HEK293 (cell line): Measurements from ENCODE around the gene EHMT1.

Experiments used
- CTCF ChIA-PET: fragments of 350-600 bp; formaldehyde crosslinking; extraction: SDS; loops from one replicate; lab custom pipeline; 2021; ENCODE audit warnings: antibody characterized with exemption; lab: Yijun Ruan, JAX
- POLR2A ChIA-PET: fragments of 300-600 bp; formaldehyde crosslinking; extraction: SDS; loops from one replicate; lab custom pipeline; 2020; ENCODE audit warnings: antibody characterized with exemption, inconsistent platforms; lab: Yijun Ruan, JAX
- H3K27ac ChIP-seq: fragments of 200-500 bp; sonication (Bioruptor generic); 2 replicates; pipeline ENCODE4 v1.5.1; 2014; ENCODE audit warnings: low read depth, low read length, control low read depth, inconsistent platforms; ENCODE audit errors: extremely low read depth
- H3K36me3 ChIP-seq, 2 experiments: fragments of 200-500 bp in 1 of 2; sonication (Bioruptor generic) in 1 of 2; 1 replicate in 1 of 2; 2 replicates in 1 of 2; pipeline ENCODE4 v1.5.1; 2014 to 2017; ENCODE audit warnings: inconsistent platforms in 2 of 2, low read length in 2 of 2; ENCODE audit not compliant: control insufficient read depth in 2 of 2, insufficient read depth in 1 of 2
- H3K4me1 ChIP-seq: fragments of 200-500 bp; sonication (Bioruptor generic); 2 replicates; pipeline ENCODE4 v1.5.1; 2014; ENCODE audit warnings: mild to moderate bottlenecking, low read length, inconsistent platforms; ENCODE audit not compliant: control insufficient read depth, insufficient read depth
- H3K4me3 ChIP-seq: 2 replicates; pipeline ENCODE4 v1.5.1; 2011; ENCODE audit warnings: low read depth, mild to moderate bottlenecking, control low read depth, low read length, moderate library complexity
- H3K9me3 ChIP-seq: fragments of 200-500 bp; sonication (Bioruptor generic); 2 replicates; pipeline ENCODE4 v1.5.1; 2014; ENCODE audit warnings: low read depth, low read length, inconsistent platforms; ENCODE audit not compliant: control insufficient read depth, insufficient read depth
- KLF9 ChIP-seq: fragments of 450-650 bp; formaldehyde crosslinking; IDR thresholded peaks from 2 replicates; pipeline ENCODE4 v1.5.1; 2016; ENCODE audit warnings: missing biosample characterization, missing genetic modification characterization, low read depth
- MZF1 ChIP-seq: fragments of 450-650 bp; formaldehyde crosslinking; IDR thresholded peaks from 2 replicates; pipeline ENCODE4 v1.5.1; 2017; ENCODE audit warnings: missing biosample characterization, missing genetic modification characterization, borderline replicate concordance
- TRIM28 ChIP-seq: IDR thresholded peaks from 2 replicates; pipeline ENCODE4 v1.6.1; 2011; ENCODE audit warnings: low read length, control low read depth, borderline replicate concordance
- ZBTB1 ChIP-seq: fragments of 450-650 bp; formaldehyde crosslinking; IDR thresholded peaks from 2 replicates; pipeline ENCODE4 v1.5.1; 2016; ENCODE audit warnings: missing biosample characterization, missing genetic modification characterization
- ZFP37 ChIP-seq: fragments of 450-650 bp; formaldehyde crosslinking; IDR thresholded peaks from 2 replicates; pipeline ENCODE4 v1.5.1; 2016; ENCODE audit warnings: missing biosample characterization, missing genetic modification characterization
- ZFP41 ChIP-seq: fragments of 450-650 bp; formaldehyde crosslinking; IDR thresholded peaks from 2 replicates; pipeline ENCODE4 v1.5.1; 2016; ENCODE audit warnings: missing biosample characterization, missing genetic modification characterization, borderline replicate concordance
- ZNF18 ChIP-seq: fragments of 450-650 bp; formaldehyde crosslinking; IDR thresholded peaks from 2 replicates; pipeline ENCODE4 v1.5.1; 2016; ENCODE audit warnings: missing biosample characterization, missing genetic modification characterization
- ZNF311 ChIP-seq: fragments of 450-650 bp; formaldehyde crosslinking; IDR thresholded peaks from 2 replicates; pipeline ENCODE4 v1.5.1; 2017; ENCODE audit warnings: missing biosample characterization, missing genetic modification characterization, borderline replicate concordance
- ZNF423 ChIP-seq: fragments of 450-650 bp; formaldehyde crosslinking; IDR thresholded peaks from 2 replicates; pipeline ENCODE4 v1.5.1; 2016; ENCODE audit warnings: missing biosample characterization, missing genetic modification characterization
- ZNF501 ChIP-seq: fragments of 450-650 bp; formaldehyde crosslinking; IDR thresholded peaks from 2 replicates; pipeline ENCODE4 v1.5.1; 2016; ENCODE audit warnings: missing biosample characterization, missing genetic modification characterization
- ZNF529 ChIP-seq: fragments of 450-650 bp; formaldehyde crosslinking; IDR thresholded peaks from 2 replicates; pipeline ENCODE4 v1.5.1; 2017; ENCODE audit warnings: missing genetic modification characterization, missing biosample characterization; ENCODE audit not compliant: insufficient replicate concordance
- ZNF580 ChIP-seq: fragments of 450-650 bp; formaldehyde crosslinking; IDR thresholded peaks from 2 replicates; pipeline ENCODE4 v1.5.1; 2016; ENCODE audit warnings: missing biosample characterization, missing genetic modification characterization
- ZNF600 ChIP-seq: fragments of 450-650 bp; formaldehyde crosslinking; IDR thresholded peaks from 2 replicates; pipeline ENCODE4 v1.5.1; 2016; ENCODE audit warnings: missing biosample characterization, missing genetic modification characterization
- ZNF660 ChIP-seq: fragments of 450-650 bp; IDR thresholded peaks from 2 replicates; pipeline ENCODE4 v1.5.1; 2018; ENCODE audit warnings: missing biosample characterization, mild to moderate bottlenecking, missing genetic modification characterization
- ZNF692 ChIP-seq: fragments of 450-650 bp; formaldehyde crosslinking; IDR thresholded peaks from 2 replicates; pipeline ENCODE4 v1.5.1; 2016; ENCODE audit warnings: missing biosample characterization, missing genetic modification characterization
- ZNF792 ChIP-seq: fragments of 450-650 bp; formaldehyde crosslinking; IDR thresholded peaks from 2 replicates; pipeline ENCODE4 v1.5.1; 2016; ENCODE audit warnings: missing biosample characterization, missing genetic modification characterization
- TF ChIP-seq, protein P1 (sequence below): fragments of 450-650 bp; formaldehyde crosslinking; IDR thresholded peaks from 2 replicates; pipeline ENCODE4 v1.5.1; 2016; ENCODE audit warnings: missing biosample characterization, missing genetic modification characterization
- TF ChIP-seq, protein P2 (sequence below): fragments of 450-650 bp; formaldehyde crosslinking; IDR thresholded peaks from 2 replicates; pipeline ENCODE4 v1.5.1; 2016; ENCODE audit warnings: missing biosample characterization, missing genetic modification characterization
- TF ChIP-seq, protein P3 (sequence below): fragments of 450-650 bp; IDR thresholded peaks from 2 replicates; pipeline ENCODE4 v1.5.1; 2018; ENCODE audit warnings: missing biosample characterization, missing genetic modification characterization

The EHMT1 gene

GRCh38 chr9:137760426-137760825 is 141.6 kb downstream of the EHMT1 start (continued):
- TF ChIP-seq, protein P1, sequence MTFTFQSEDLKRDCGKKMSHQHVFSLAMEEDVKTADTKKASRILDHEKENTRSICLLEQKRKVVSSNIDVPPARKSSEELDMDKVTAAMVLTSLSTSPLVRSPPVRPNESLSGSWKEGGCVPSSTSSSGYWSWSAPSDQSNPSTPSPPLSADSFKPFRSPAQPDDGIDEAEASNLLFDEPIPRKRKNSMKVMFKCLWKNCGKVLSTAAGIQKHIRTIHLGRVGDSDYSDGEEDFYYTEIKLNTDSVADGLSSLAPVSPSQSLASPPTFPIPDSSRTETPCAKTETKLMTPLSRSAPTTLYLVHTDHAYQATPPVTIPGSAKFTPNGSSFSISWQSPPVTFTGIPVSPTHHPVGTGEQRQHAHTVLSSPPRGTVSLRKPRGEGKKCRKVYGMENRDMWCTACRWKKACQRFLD (tag by site-specific recombination) = no peak
- TF ChIP-seq TRIM28 = no peak
- no peak for TF ChIP-seq ZBTB1 (tag by site-specific recombination)
- TF ChIP-seq ZNF692 (tag by site-specific recombination) = no peak
- TF ChIP-seq ZNF529 = no peak

DNA sequence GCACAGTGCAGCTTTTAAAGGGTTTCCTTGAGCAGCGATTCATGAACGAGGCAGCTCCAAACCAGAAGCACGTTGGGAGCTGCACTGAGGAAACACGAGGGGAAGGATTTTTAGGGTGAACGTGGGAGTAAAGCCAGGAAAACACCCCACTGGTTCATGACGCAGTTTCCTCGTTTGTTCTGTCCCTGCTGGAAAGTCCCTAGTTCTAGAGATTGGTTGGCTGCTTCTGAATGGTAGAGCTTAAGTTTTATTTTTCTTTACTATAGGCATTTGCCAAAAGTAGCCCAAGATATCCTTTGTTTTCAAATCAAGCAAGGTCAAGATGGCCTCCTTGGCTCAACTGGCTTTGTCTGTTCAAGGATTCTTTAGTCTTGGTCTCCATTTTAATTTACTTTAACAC is 142.2 kb downstream of the EHMT1 start:
- POLR2A ChIA-PET = no interaction called here
- no peak for TF ChIP-seq ZFP37 (tag by site-specific recombination)
- TF ChIP-seq, all 188 proteins: peak for 0
- Histone ChIP-seq H3K27ac (no peak overlapping the region), H3K4me1 (no peaks in the 10 kb centered on the region), H3K36me3 (peaks cover 0 to 73% of the 10 kb centered on the region in 2 experiments; a peak in 2 of 3 replicates), H3K4me3 (no peak overlapping the region), H3K9me3 (no peaks in the 10 kb centered on the region)
- CTCF ChIA-PET = interaction anchor here (1.2 kb wide), 1 partner anchor 226 kb away, joined by 3 read pairs; no protein-coding TSS in a partner anchor

DNA sequence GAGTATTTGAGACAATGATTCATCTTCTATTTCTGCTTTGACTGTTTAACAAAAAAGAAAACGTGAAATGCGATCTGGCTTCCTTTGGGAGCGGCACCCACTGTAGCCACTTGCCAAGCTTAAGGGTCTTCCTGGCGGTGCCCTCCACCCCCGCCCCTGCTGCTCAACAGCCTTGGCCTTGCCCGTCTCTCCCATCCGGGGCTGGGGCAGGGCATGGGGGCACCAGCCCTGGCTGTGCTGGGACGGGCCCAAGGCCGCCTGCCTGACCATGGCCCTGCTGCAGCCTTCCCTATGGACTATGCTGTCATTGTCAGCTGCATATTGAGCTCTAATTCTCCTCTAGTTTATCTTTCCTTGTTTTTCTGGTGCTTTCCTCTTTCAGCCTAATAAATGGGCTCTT is 143.0 kb downstream of the EHMT1 start:
- TF ChIP-seq ZNF501 (tag by site-specific recombination) (no peak), ZNF423 (tag by site-specific recombination) (no peak), ZNF311 (no peak), ZNF580 (no peak), ZNF18 (tag by site-specific recombination) (no peak), ZFP41 (tag by site-specific recombination) (no peak), ZNF600 (tag by site-specific recombination) (no peak), ZNF660 (tag by site-specific recombination) (no peak), KLF9 (tag by site-specific recombination) (no peak), ZNF529 (no peak), MZF1 (tag by site-specific recombination) (no peak), ZNF792 (tag by site-specific recombination) (no peak)
- TF ChIP-seq, protein P2, sequence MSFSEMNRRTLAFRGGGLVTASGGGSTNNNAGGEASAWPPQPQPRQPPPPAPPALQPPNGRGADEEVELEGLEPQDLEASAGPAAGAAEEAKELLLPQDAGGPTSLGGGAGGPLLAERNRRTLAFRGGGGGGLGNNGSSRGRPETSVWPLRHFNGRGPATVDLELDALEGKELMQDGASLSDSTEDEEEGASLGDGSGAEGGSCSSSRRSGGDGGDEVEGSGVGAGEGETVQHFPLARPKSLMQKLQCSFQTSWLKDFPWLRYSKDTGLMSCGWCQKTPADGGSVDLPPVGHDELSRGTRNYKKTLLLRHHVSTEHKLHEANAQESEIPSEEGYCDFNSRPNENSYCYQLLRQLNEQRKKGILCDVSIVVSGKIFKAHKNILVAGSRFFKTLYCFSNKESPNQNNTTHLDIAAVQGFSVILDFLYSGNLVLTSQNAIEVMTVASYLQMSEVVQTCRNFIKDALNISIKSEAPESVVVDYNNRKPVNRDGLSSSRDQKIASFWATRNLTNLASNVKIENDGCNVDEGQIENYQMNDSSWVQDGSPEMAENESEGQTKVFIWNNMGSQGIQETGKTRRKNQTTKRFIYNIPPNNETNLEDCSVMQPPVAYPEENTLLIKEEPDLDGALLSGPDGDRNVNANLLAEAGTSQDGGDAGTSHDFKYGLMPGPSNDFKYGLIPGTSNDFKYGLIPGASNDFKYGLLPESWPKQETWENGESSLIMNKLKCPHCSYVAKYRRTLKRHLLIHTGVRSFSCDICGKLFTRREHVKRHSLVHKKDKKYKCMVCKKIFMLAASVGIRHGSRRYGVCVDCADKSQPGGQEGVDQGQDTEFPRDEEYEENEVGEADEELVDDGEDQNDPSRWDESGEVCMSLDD (tag by site-specific recombination) = no peak
- TF ChIP-seq, protein P3, sequence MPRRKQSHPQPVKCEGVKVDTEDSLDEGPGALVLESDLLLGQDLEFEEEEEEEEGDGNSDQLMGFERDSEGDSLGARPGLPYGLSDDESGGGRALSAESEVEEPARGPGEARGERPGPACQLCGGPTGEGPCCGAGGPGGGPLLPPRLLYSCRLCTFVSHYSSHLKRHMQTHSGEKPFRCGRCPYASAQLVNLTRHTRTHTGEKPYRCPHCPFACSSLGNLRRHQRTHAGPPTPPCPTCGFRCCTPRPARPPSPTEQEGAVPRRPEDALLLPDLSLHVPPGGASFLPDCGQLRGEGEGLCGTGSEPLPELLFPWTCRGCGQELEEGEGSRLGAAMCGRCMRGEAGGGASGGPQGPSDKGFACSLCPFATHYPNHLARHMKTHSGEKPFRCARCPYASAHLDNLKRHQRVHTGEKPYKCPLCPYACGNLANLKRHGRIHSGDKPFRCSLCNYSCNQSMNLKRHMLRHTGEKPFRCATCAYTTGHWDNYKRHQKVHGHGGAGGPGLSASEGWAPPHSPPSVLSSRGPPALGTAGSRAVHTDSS (tag by site-specific recombination) = no peak
- no peaks in the 10 kb centered on the region for H3K4me1 ChIP-seq
- ChIA-PET POLR2A (no interaction called here), CTCF (interaction anchor here (0.6 to 1.2 kb wide), 2 partner anchors 227 to 1535 kb away, joined by 3 to 6 read pairs; no protein-coding TSS in a partner anchor)
- no peak overlapping the region for H3K4me3 ChIP-seq
- peaks cover 3 to 74% of the 10 kb centered on the region in 2 experiments; a peak in 2 of 3 replicates for H3K36me3 ChIP-seq
- H3K9me3 ChIP-seq = no peaks in the 10 kb centered on the region
- no peak overlapping the region for H3K27ac ChIP-seq
